Gastroesophageal sphincter (tissue), 4 donors: Measurements from ENCODE around the gene SPAAR. TPM values are rescaled to one million over a fixed set of nuclear protein-coding genes. Genes with fewer than 3 reads are reported as not detected.

Source experiments
- ATAC-seq: fragments of 150-250 bp; one replicate; pipeline ENCODE4 v1.9.1; 2016; ENCODE audit warnings: mild to moderate bottlenecking, moderate library complexity
- H3K27ac ChIP-seq, 4 donors: fragments of 200-600 bp; sonication (generic) in 3 of 4; 1 replicate in 3 of 4; 2 replicates in 1 of 4; pipeline ENCODE4 v1.5.1; 2016 to 2019
- H3K27me3 ChIP-seq: fragments of 200-600 bp; sonication (generic); one replicate; pipeline ENCODE4 v1.5.1; 2019
- H3K36me3 ChIP-seq, 2 donors: fragments of 200-600 bp; sonication (generic); one replicate each; pipeline ENCODE4 v1.5.1; 2019; ENCODE audit warnings: control low read depth in 1 of 2
- H3K4me1 ChIP-seq, 3 donors: fragments of 200-600 bp; sonication (generic); 1 replicate in 2 of 3; 2 replicates in 1 of 3; pipeline ENCODE4 v1.5.1; 2016 to 2019; ENCODE audit warnings: control low read depth in 2 of 3
- H3K4me3 ChIP-seq, 2 donors: fragments of 200-600 bp; sonication (generic); one replicate each; pipeline ENCODE4 v1.5.1; 2019; ENCODE audit warnings: mild to moderate bottlenecking in 1 of 2, moderate library complexity in 1 of 2
- H3K9me3 ChIP-seq, 3 donors: fragments of 200-600 bp; sonication (generic); one replicate each; pipeline ENCODE4 v1.5.1; 2017 to 2019; ENCODE audit warnings: control low read depth in 2 of 3
- CTCF ChIP-seq, 4 experiments: fragments of 200-600 bp in 2 of 4; fragments of 450-650 bp in 2 of 4; sonication (generic) in 1 of 4; IDR thresholded peaks; one replicate each; pipeline ENCODE4 v1.5.1; 2017 to 2019; ENCODE audit warnings: antibody characterized with exemption in 4 of 4, mild to moderate bottlenecking in 2 of 4, moderate library complexity in 2 of 4
- EP300 ChIP-seq: sonication (generic); formaldehyde crosslinking; IDR thresholded peaks from one replicate; pipeline ENCODE4 v1.6.1; 2017; ENCODE audit warnings: antibody characterized with exemption, mild to moderate bottlenecking
- POLR2A ChIP-seq, 2 donors: fragments of 450-650 bp; IDR thresholded peaks; one replicate each; pipeline ENCODE4 v1.6.1; 2017; ENCODE audit warnings: antibody characterized with exemption in 2 of 2, mild to moderate bottlenecking in 2 of 2, moderate library complexity in 1 of 2
- POLR2AphosphoS5 ChIP-seq: sonication (generic); formaldehyde crosslinking; IDR thresholded peaks from one replicate; pipeline ENCODE4 v1.6.1; 2017; ENCODE audit warnings: antibody characterized with exemption
- WGBS, 2 donors: methylation state at CpG; one replicate each; pipeline ENCODE4 v1.1.5; 2018; ENCODE audit warnings: low coverage in 1 of 2; 5-methylcytosine and 5-hydroxymethylcytosine counted together
- total RNA-seq, 4 donors: library from RNA; depleted of rRNA; stranded (reverse); fragments of >200 nt; gene quantifications; one replicate each; pipeline ENCODE4 v1.1.0, GENCODE V29; 2016

The SPAAR gene
- total RNA-seq, 4 donors from 2014 or later = 0.62 to 5.5 (median 2.6) TPM

DNA sequence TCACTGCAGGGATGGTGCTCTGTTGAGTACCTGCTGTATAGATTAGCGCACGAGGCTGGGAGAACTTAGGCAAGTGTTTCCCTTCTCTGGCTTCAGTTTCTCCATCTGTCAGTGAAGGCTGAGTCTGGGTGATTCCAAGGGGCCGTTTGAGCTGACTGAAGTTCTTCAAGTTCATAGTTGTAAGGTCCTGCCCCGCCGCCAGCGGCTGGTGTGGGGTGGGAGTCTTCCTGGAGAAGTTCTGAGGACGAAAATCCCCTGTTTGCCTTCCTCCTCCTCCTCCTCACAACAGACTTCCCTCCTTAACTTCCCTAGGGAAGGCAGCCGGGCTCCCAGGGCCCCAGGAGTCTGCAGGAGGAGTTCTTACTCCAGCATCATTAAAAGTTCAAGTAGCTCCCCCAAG lies 5.0 kb upstream of the SPAAR start:
- TF ChIP-seq POLR2AphosphoS5 = no peak
- no peak for TF ChIP-seq POLR2A (IDR thresholded peaks at IDR 0.05)
- TF ChIP-seq CTCF (IDR thresholded peaks at IDR 0.05) = no peak
- no peak for TF ChIP-seq EP300
- Histone ChIP-seq H3K9me3 (no peaks in the 10 kb centered on the region), H3K27ac (peak overlapping the region in 3 of 4 donors; percentile 89 to 96 (median 92)), H3K36me3 (no peaks in the 10 kb centered on the region), H3K4me3 (no peak overlapping the region), H3K4me1 (peaks cover 25 to 63% (median 50%) of the 10 kb centered on the region in 3 donors), H3K27me3 (no peaks in the 10 kb centered on the region)
- ATAC-seq = no peak
- WGBS, 2 donors = 69 to 73% methylated on average over 4 of the region's 8 CpGs

DNA sequence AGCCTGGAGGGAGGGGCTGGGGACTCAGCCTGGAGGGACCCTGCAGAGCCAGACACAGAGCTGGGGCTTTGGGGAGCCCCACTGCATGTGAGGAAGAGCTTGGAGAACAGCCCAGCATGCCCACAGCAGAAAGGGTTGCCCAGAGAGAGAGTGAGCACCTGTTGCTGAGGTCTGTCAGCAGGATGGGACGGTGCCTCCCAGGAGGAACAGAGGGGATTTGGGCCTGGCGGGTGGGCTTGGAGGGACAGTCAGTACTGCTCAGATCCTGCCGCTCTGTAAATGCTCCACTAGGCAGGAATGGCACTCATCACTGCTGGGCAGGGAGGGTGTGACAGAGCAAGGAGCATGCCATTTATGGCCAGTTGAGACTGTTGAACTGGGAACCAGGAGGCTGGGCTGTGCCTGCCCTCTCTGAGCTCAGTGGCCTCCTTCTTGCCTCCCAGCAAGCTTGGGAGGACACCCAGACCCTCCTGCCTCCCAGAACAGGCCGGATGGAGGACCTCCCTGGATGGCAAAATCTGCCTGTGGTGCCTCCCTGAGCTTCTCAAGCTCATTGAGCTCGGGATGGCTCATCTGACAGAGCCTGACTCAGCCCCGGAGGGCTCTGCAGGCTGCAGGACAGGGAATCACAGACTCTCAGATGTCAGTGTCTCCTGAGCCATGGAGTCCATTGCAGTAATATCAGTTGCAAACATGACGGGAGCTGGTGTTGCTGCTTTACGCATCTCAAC lies 4.1 kb upstream of the SPAAR start:
- Histone ChIP-seq H3K4me1 (peaks cover 25 to 72% (median 59%) of the 10 kb centered on the region in 3 donors), H3K36me3 (no peaks in the 10 kb centered on the region), H3K9me3 (no peaks in the 10 kb centered on the region), H3K27me3 (no peaks in the 10 kb centered on the region), H3K27ac (peak overlapping the region; percentile 82 to 96 (median 90)), H3K4me3 (peak overlapping the region in 1 of 2 donors; percentile 45)
- TF ChIP-seq POLR2AphosphoS5 = no peak
- no peak for TF ChIP-seq POLR2A (IDR thresholded peaks at IDR 0.05)
- no peak for TF ChIP-seq CTCF (IDR thresholded peaks at IDR 0.05)
- no peak for TF ChIP-seq EP300
- ATAC-seq = no peak
- 93 to 100% methylated on average over 1 to 3 of the region's 8 CpGs for WGBS, 2 donors

DNA sequence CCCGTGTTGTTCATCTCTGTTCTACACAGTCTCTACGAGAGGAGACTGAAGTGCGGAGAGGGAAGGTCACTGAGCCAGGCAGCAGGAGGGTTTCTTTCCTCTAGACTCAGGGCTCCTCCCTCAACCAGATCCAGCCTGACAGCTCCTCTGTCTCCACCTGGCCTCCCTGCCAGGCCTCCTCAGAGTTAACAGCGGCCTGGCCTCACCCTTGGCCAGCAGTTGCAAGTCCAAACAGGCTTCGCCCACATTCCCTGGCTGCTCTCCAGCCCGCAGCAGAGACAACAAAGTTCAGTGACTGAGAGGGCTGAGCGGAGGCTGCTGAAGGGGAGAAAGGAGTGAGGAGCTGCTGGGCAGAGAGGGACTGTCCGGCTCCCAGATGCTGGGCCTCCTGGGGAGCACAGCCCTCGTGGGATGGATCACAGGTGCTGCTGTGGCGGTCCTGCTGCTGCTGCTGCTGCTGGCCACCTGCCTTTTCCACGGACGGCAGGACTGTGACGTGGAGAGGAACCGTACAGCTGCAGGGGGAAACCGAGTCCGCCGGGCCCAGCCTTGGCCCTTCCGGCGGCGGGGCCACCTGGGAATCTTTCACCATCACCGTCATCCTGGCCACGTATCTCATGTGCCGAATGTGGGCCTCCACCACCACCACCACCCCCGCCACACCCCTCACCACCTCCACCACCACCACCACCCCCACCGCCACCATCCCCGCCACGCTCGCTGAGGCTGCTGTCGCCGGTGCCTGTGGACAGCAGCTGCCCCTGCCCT lies 3.2 kb upstream of the SPAAR start, which contains the start of gene HRCT1:
Gene HRCT1, plus strand, starts transcription at position 291 of the 768 bp plus-strand sequence. Its CDS starts 86 bp downstream, at position 377.
- TF ChIP-seq POLR2A (IDR thresholded peaks at IDR 0.05) (peak; percentile 47 to 50), EP300 (no peak), CTCF (IDR thresholded peaks at IDR 0.05) (peak in 1 of 4 experiments; percentile 3), POLR2AphosphoS5 (peak; percentile 90)
- H3K9me3 ChIP-seq = no peaks in the 10 kb centered on the region
- H3K4me1 ChIP-seq = peaks cover 25 to 81% (median 68%) of the 10 kb centered on the region in 3 donors
- WGBS, 2 donors = 19 to 20% methylated on average over 2 to 7 of the region's 30 CpGs
- H3K36me3 ChIP-seq = no peaks in the 10 kb centered on the region
- peak within 1 kb of the TSS; percentile 82 to 96 (median 90) for H3K27ac ChIP-seq
- H3K27me3 ChIP-seq = no peaks in the 10 kb centered on the region
- ATAC-seq = peak; percentile 75
- H3K4me3 ChIP-seq = peak within 1 kb of the TSS in 1 of 2 donors; percentile 45

DNA sequence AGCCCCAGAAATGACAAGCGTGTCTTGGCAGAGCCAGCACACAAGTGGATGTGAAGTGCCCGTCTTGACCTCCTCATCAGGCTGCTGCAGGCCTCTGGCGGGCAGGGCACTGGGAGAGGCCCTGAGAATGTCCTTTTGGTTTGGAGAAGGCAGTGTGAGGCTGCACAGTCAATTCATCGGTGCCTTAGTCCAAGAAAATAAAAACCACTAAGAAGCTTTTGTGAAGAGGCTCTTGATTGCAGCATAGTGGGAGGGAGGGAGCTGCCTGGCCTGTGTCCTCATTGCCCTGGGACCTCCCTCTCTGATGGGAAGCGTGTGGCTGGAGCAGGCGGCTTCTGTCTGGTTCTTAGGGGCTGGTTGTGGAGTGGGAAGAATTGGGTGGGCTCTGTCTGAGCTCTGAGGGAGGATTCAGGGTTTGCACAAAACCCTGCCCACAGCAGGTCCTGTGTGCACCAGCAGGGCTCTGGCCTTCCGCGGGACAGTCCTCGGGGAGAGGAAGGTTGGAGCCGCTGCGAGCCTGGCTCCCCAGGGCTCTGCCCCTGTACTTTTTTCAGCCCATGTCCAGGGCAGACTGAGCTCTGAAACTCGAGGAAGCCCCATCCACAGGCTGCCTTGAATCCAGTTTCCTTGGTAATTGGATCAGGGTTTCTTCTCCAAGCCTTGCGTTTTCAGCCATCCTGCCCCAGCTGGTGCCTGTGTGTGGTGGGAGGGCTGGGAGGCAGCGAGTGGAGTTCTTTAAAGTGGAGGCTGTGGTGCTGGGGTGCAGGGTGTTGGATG lies 2.2 kb upstream of the SPAAR start:
- Histone ChIP-seq H3K4me3 (peak overlapping the region in 1 of 2 donors; percentile 45), H3K27ac (peak overlapping the region; percentile 82 to 96 (median 90)), H3K4me1 (peaks cover 25 to 91% (median 69%) of the 10 kb centered on the region in 3 donors), H3K27me3 (no peaks in the 10 kb centered on the region), H3K36me3 (no peaks in the 10 kb centered on the region), H3K9me3 (no peaks in the 10 kb centered on the region)
- no peak for TF ChIP-seq EP300
- TF ChIP-seq CTCF (IDR thresholded peaks at IDR 0.05) = peak in 2 of 4 experiments; percentile 14 to 31
- TF ChIP-seq POLR2AphosphoS5 = peak; percentile 82
- TF ChIP-seq POLR2A (IDR thresholded peaks at IDR 0.05) = peak in 1 of 2 donors; percentile 37
- ATAC-seq = peak; percentile 67
- WGBS, 2 donors = 28% methylated on average over 2 of the region's 14 CpGs; no CpG with 5 or more reads in 1 of the 2 donors
